Measurements from ENCODE around the gene FAM209B.

The FAM209B gene

GRCh38 chr20:56511926-56512325 is 21.1 kb upstream of the FAM209B start:
- WGBS = 95% methylated on average over 10 of the region's 10 CpGs
- H3K9ac ChIP-seq (ENCODE audit: low read length) = no peak overlapping the region

GRCh38 chr20:56513161-56514150 is 19.6 kb upstream of the FAM209B start:
- H4K8ac ChIP-seq (ENCODE audit: low read length) = peak overlapping the region; percentile 7
- H3K14ac ChIP-seq (ENCODE audit: low read length in 2 of 2) = no peak overlapping the region
- no peaks in the 10 kb centered on the region for H3K27me3 ChIP-seq (ENCODE audit: control insufficient read depth in 1 of 2, insufficient read depth in 1 of 2, low read length in 2 of 2)

More at GRCh38 chr20:56511926-56512325, 21.1 kb upstream of the FAM209B start:
- H3K4me3 ChIP-seq (ENCODE audit: insufficient read depth in 1 of 2, low read depth in 1 of 2, low read length in 2 of 2) = no peak overlapping the region
- H2BK5ac ChIP-seq (ENCODE audit: low read depth, low read length, poor library complexity, severe bottlenecking) = no peak overlapping the region
- no peak overlapping the region for H4K8ac ChIP-seq (ENCODE audit: low read length)
- no peaks in the 10 kb centered on the region for H3K9me3 ChIP-seq (ENCODE audit: control insufficient read depth, low read length)
- no peak overlapping the region for H2BK12ac ChIP-seq (ENCODE audit: low read length in 2 of 2)
- H3K79me1 ChIP-seq (replicated peaks; ENCODE audit: low read length, poor library complexity, severe bottlenecking) = peaks cover 27% of the 10 kb centered on the region
- H2BK120ac ChIP-seq (ENCODE audit: low read depth, low read length) = no peak overlapping the region
- H3K14ac ChIP-seq (ENCODE audit: low read length in 2 of 2) = no peak overlapping the region
- H3K4me1 ChIP-seq (ENCODE audit: control insufficient read depth, insufficient read depth, low read depth, low read length) = peaks cover 16% of the 10 kb centered on the region
- no peak overlapping the region for H3K18ac ChIP-seq (ENCODE audit: low read depth in 1 of 2, low read length in 2 of 2)
- H3K36me3 ChIP-seq (ENCODE audit: control insufficient read depth in 1 of 2, insufficient read depth in 2 of 2, low read depth in 1 of 2, low read length in 2 of 2) = peaks cover 23 to 39% of the 10 kb centered on the region in 2 experiments
- H3K4ac ChIP-seq (ENCODE audit: low read depth in 1 of 2, low read length in 2 of 2) = no peak overlapping the region
- H3K27me3 ChIP-seq (ENCODE audit: control insufficient read depth in 1 of 2, insufficient read depth in 1 of 2, low read length in 2 of 2) = no peaks in the 10 kb centered on the region
- no peak overlapping the region for H4K91ac ChIP-seq (ENCODE audit: low read length)
- H3K23ac ChIP-seq (ENCODE audit: low read length in 2 of 2) = no peak overlapping the region
- DNase-seq = no peak
- H3K4me2 ChIP-seq (ENCODE audit: low read length, poor library complexity, severe bottlenecking) = no peak overlapping the region
- no peak overlapping the region for H2BK15ac ChIP-seq (ENCODE audit: low read depth, poor library complexity, severe bottlenecking)
- H2AFZ ChIP-seq (ENCODE audit: low read depth, low read length) = no peak overlapping the region
- no peak overlapping the region for H3K27ac ChIP-seq (ENCODE audit: low read length, poor library complexity, severe bottlenecking)
- H2AK5ac ChIP-seq (ENCODE audit: low read length, severe bottlenecking) = no peak overlapping the region

GRCh38 chr20:56516631-56517030 is 16.4 kb upstream of the FAM209B start:
- WGBS = 95% methylated on average over 5 of the region's 5 CpGs
- Histone ChIP-seq H3K4ac (ENCODE audit: low read depth in 1 of 2, low read length in 2 of 2) (no peak overlapping the region), H3K23ac (ENCODE audit: low read length in 2 of 2) (no peak overlapping the region), H3K4me1 (ENCODE audit: control insufficient read depth, insufficient read depth, low read depth, low read length) (peaks cover 13% of the 10 kb centered on the region), H3K27me3 (ENCODE audit: control insufficient read depth in 1 of 2, insufficient read depth in 1 of 2, low read length in 2 of 2) (no peaks in the 10 kb centered on the region), H2AFZ (ENCODE audit: low read depth, low read length) (no peak overlapping the region), H3K79me1 (replicated peaks; ENCODE audit: low read length, poor library complexity, severe bottlenecking) (peaks cover 10% of the 10 kb centered on the region), H3K4me2 (ENCODE audit: low read length, poor library complexity, severe bottlenecking) (no peak overlapping the region), H2BK120ac (ENCODE audit: low read depth, low read length) (no peak overlapping the region), H3K18ac (ENCODE audit: low read depth in 1 of 2, low read length in 2 of 2) (no peak overlapping the region), H3K27ac (ENCODE audit: low read length, poor library complexity, severe bottlenecking) (no peak overlapping the region), H3K36me3 (ENCODE audit: control insufficient read depth in 1 of 2, insufficient read depth in 2 of 2, low read depth in 1 of 2, low read length in 2 of 2) (peaks cover 53 to 70% of the 10 kb centered on the region in 2 experiments), H2AK5ac (ENCODE audit: low read length, severe bottlenecking) (no peak overlapping the region), H4K8ac (ENCODE audit: low read length) (no peak overlapping the region), H2BK5ac (ENCODE audit: low read depth, low read length, poor library complexity, severe bottlenecking) (no peak overlapping the region), H2BK15ac (ENCODE audit: low read depth, poor library complexity, severe bottlenecking) (no peak overlapping the region), H3K4me3 (ENCODE audit: insufficient read depth in 1 of 2, low read depth in 1 of 2, low read length in 2 of 2) (no peak overlapping the region), H3K14ac (ENCODE audit: low read length in 2 of 2) (no peak overlapping the region), H3K9me3 (ENCODE audit: control insufficient read depth, low read length) (peaks cover 22% of the 10 kb centered on the region), H2BK12ac (ENCODE audit: low read length in 2 of 2) (no peak overlapping the region), H3K9ac (ENCODE audit: low read length) (peak overlapping the region; percentile 60), H4K91ac (ENCODE audit: low read length) (no peak overlapping the region)
- no peak for DNase-seq

More at GRCh38 chr20:56513161-56514150, 19.6 kb upstream of the FAM209B start:
- Histone ChIP-seq H3K4me1 (ENCODE audit: control insufficient read depth, insufficient read depth, low read depth, low read length) (peaks cover 16% of the 10 kb centered on the region), H3K79me1 (replicated peaks; ENCODE audit: low read length, poor library complexity, severe bottlenecking) (peaks cover 16% of the 10 kb centered on the region), H2BK12ac (ENCODE audit: low read length in 2 of 2) (no peak overlapping the region), H3K4me3 (ENCODE audit: insufficient read depth in 1 of 2, low read depth in 1 of 2, low read length in 2 of 2) (no peak overlapping the region), H3K23ac (ENCODE audit: low read length in 2 of 2) (no peak overlapping the region), H3K36me3 (ENCODE audit: control insufficient read depth in 1 of 2, insufficient read depth in 2 of 2, low read depth in 1 of 2, low read length in 2 of 2) (peaks cover 33 to 45% of the 10 kb centered on the region in 2 experiments), H2BK120ac (ENCODE audit: low read depth, low read length) (no peak overlapping the region), H4K91ac (ENCODE audit: low read length) (no peak overlapping the region), H3K27ac (ENCODE audit: low read length, poor library complexity, severe bottlenecking) (peak overlapping the region; percentile 59), H3K4ac (ENCODE audit: low read depth in 1 of 2, low read length in 2 of 2) (no peak overlapping the region), H2BK5ac (ENCODE audit: low read depth, low read length, poor library complexity, severe bottlenecking) (no peak overlapping the region), H3K9me3 (ENCODE audit: control insufficient read depth, low read length) (peaks cover under 1% of the 10 kb centered on the region), H2BK15ac (ENCODE audit: low read depth, poor library complexity, severe bottlenecking) (no peak overlapping the region), H3K18ac (ENCODE audit: low read depth in 1 of 2, low read length in 2 of 2) (no peak overlapping the region), H3K4me2 (ENCODE audit: low read length, poor library complexity, severe bottlenecking) (no peak overlapping the region), H3K9ac (ENCODE audit: low read length) (no peak overlapping the region), H2AK5ac (ENCODE audit: low read length, severe bottlenecking) (no peak overlapping the region), H2AFZ (ENCODE audit: low read depth, low read length) (no peak overlapping the region)
- WGBS = 88% methylated on average over 22 of the region's 22 CpGs
- DNase-seq = no peak

- Histone ChIP-seq H3K14ac (ENCODE audit: low read length in 2 of 2) (no peak overlapping the region), H4K8ac (ENCODE audit: low read length) (no peak overlapping the region), H4K91ac (ENCODE audit: low read length) (no peak overlapping the region), H2BK15ac (ENCODE audit: low read depth, poor library complexity, severe bottlenecking) (no peak overlapping the region), H2AFZ (ENCODE audit: low read depth, low read length) (no peak overlapping the region), H3K4me3 (ENCODE audit: insufficient read depth in 1 of 2, low read depth in 1 of 2, low read length in 2 of 2) (no peak overlapping the region), H3K79me1 (replicated peaks; ENCODE audit: low read length, poor library complexity, severe bottlenecking) (peaks cover 6% of the 10 kb centered on the region), H2AK5ac (ENCODE audit: low read length, severe bottlenecking) (no peak overlapping the region), H3K27ac (ENCODE audit: low read length, poor library complexity, severe bottlenecking) (no peak overlapping the region), H3K4me2 (ENCODE audit: low read length, poor library complexity, severe bottlenecking) (no peak overlapping the region), H2BK12ac (ENCODE audit: low read length in 2 of 2) (no peak overlapping the region), H3K36me3 (ENCODE audit: control insufficient read depth in 1 of 2, insufficient read depth in 2 of 2, low read depth in 1 of 2, low read length in 2 of 2) (peaks cover 49 to 69% of the 10 kb centered on the region in 2 experiments), H3K4ac (ENCODE audit: low read depth in 1 of 2, low read length in 2 of 2) (no peak overlapping the region), H3K18ac (ENCODE audit: low read depth in 1 of 2, low read length in 2 of 2) (no peak overlapping the region), H3K27me3 (ENCODE audit: control insufficient read depth in 1 of 2, insufficient read depth in 1 of 2, low read length in 2 of 2) (no peaks in the 10 kb centered on the region), H3K4me1 (ENCODE audit: control insufficient read depth, insufficient read depth, low read depth, low read length) (peaks cover 13% of the 10 kb centered on the region), H2BK5ac (ENCODE audit: low read depth, low read length, poor library complexity, severe bottlenecking) (no peak overlapping the region), H3K9me3 (ENCODE audit: control insufficient read depth, low read length) (peaks cover 22% of the 10 kb centered on the region), H2BK120ac (ENCODE audit: low read depth, low read length) (no peak overlapping the region), H3K23ac (ENCODE audit: low read length in 2 of 2) (no peak overlapping the region), H3K9ac (ENCODE audit: low read length) (no peak overlapping the region)
- DNase-seq = no peak
- over 99% methylated on average over 7 of the region's 7 CpGs for WGBS
Measured at GRCh38 chr20:56517211-56517610, 15.8 kb upstream of the FAM209B start.
